CD14-positive monocyte (primary cell): ENCODE data around the gene WDR43. TPM values are rescaled to one million over a fixed set of nuclear protein-coding genes. Genes with fewer than 3 reads are reported as not detected.
A peak's percentile ranks its signal among the peaks of the same experiment; 100 is the strongest.

Source experiments
- DNase-seq, 3 donors: peaks; one replicate each; pipeline ENCODE4 v3.0.0-alpha.2; 2011 to 2022
- H2AFZ ChIP-seq: 2 replicates; pipeline ENCODE4 v1.6.0; 2012; ENCODE audit warnings: mild to moderate bottlenecking, low read depth, low read length, inconsistent platforms; ENCODE audit not compliant: insufficient read depth, poor library complexity, severe bottlenecking
- H3K27ac ChIP-seq, 2 donors: 1 replicate in 1 of 2; 2 replicates in 1 of 2; pipeline ENCODE4 v1.5.1; 2012 to 2013; ENCODE audit warnings: low read length in 2 of 2, control low read depth in 1 of 2, inconsistent platforms in 1 of 2, low read depth in 1 of 2, mild to moderate bottlenecking in 1 of 2
- H3K27me3 ChIP-seq, 2 donors: one replicate each; pipeline versions ENCODE4 v1.6.0 to v1.6.1; 2011 to 2013; ENCODE audit warnings: low read length in 2 of 2; ENCODE audit not compliant: control insufficient read depth in 2 of 2, insufficient read depth in 2 of 2
- H3K36me3 ChIP-seq, 2 donors: replicated peaks in 1 of 2; 1 replicate in 1 of 2; 2 replicates in 1 of 2; pipeline versions ENCODE4 v1.5.1 to v1.6.1; 2012 to 2013; ENCODE audit warnings: low read length in 2 of 2, control low read depth in 1 of 2, inconsistent platforms in 1 of 2, mild to moderate bottlenecking in 1 of 2; ENCODE audit not compliant: insufficient read depth in 2 of 2, control insufficient read depth in 1 of 2
- H3K4me1 ChIP-seq, 2 donors: 1 replicate in 1 of 2; 2 replicates in 1 of 2; pipeline versions ENCODE4 v1.5.1 to v1.6.1; 2012 to 2013; ENCODE audit warnings: low read length in 2 of 2, control low read depth in 1 of 2, inconsistent platforms in 1 of 2, mild to moderate bottlenecking in 1 of 2, moderate library complexity in 1 of 2; ENCODE audit not compliant: insufficient read depth in 2 of 2, control insufficient read depth in 1 of 2
- H3K4me2 ChIP-seq: replicated peaks from 2 replicates; pipeline ENCODE3; 2012; ENCODE audit warnings: low read length, moderate library complexity, mild to moderate bottlenecking; ENCODE audit not compliant: poor library complexity, severe bottlenecking; ENCODE audit errors: extremely low read depth
- H3K4me3 ChIP-seq, 3 experiments: fragments of 200-600 bp in 1 of 3; sonication (generic) in 1 of 3; replicated peaks in 1 of 3; 1 replicate in 2 of 3; 2 replicates in 1 of 3; pipeline ENCODE4 v1.5.1; 2011 to 2013; ENCODE audit warnings: low read length in 3 of 3, mild to moderate bottlenecking in 3 of 3, control low read depth in 2 of 3, low read depth in 2 of 3, inconsistent platforms in 1 of 3, moderate library complexity in 1 of 3
- H3K79me2 ChIP-seq: 2 replicates; pipeline ENCODE4 v1.6.0; 2012; ENCODE audit warnings: mild to moderate bottlenecking, control low read depth, inconsistent platforms, low read length, moderate library complexity; ENCODE audit not compliant: insufficient read depth
- H3K9ac ChIP-seq: 2 replicates; pipeline ENCODE4 v1.6.0; 2017; ENCODE audit warnings: low read length, mild to moderate bottlenecking; ENCODE audit not compliant: insufficient read depth, poor library complexity, severe bottlenecking
- H3K9me3 ChIP-seq, 2 donors: replicated peaks in 1 of 2; 1 replicate in 1 of 2; 2 replicates in 1 of 2; pipeline versions ENCODE4 v1.5.1 to v1.6.1; 2012 to 2013; ENCODE audit warnings: low read length in 2 of 2, control low read depth in 1 of 2; ENCODE audit not compliant: control insufficient read depth in 1 of 2, insufficient read depth in 1 of 2
- H4K20me1 ChIP-seq: 2 replicates; pipeline ENCODE4 v1.6.0; 2012; ENCODE audit warnings: mild to moderate bottlenecking, low read length, control low read depth, moderate library complexity; ENCODE audit not compliant: insufficient read depth
- H3K27ac Mint-ChIP-seq, 7 donors: one replicate each; pipeline ENCODE4 v1.8.0; 2020; ENCODE audit warnings: mild to moderate bottlenecking in 7 of 7, mixed read lengths in 7 of 7, moderate library complexity in 6 of 7, inconsistent platforms in 2 of 7
- H3K27me3 Mint-ChIP-seq, 3 donors: one replicate each; pipeline ENCODE4 v1.8.0; 2021 to 2022; ENCODE audit warnings: low read depth in 3 of 3, mild to moderate bottlenecking in 3 of 3, mixed read lengths in 3 of 3, moderate library complexity in 3 of 3, inconsistent platforms in 1 of 3
- H3K36me3 Mint-ChIP-seq, 2 donors: one replicate each; pipeline ENCODE4 v1.8.0; 2020; ENCODE audit warnings: mixed read lengths in 2 of 2, inconsistent platforms in 1 of 2, mild to moderate bottlenecking in 1 of 2
- H3K4me1 Mint-ChIP-seq: one replicate; pipeline ENCODE4 v1.8.0; 2020; ENCODE audit warnings: mild to moderate bottlenecking, mixed read lengths
- H3K4me3 Mint-ChIP-seq, 2 donors: one replicate each; pipeline ENCODE4 v1.8.0; 2020; ENCODE audit warnings: mild to moderate bottlenecking in 2 of 2, mixed read lengths in 2 of 2, moderate library complexity in 1 of 2
- H3K9me3 Mint-ChIP-seq, 7 donors: one replicate each; pipeline ENCODE4 v1.8.0; 2020 to 2022; ENCODE audit warnings: mixed read lengths in 7 of 7, mild to moderate bottlenecking in 6 of 7, moderate library complexity in 6 of 7, inconsistent platforms in 2 of 7
- CTCF ChIP-seq: fragments of 200-600 bp; IDR thresholded peaks from one replicate; pipeline ENCODE4 v1.8.0; 2022; ENCODE audit warnings: antibody characterized with exemption, mild to moderate bottlenecking
- WGBS: methylation state at CpG from one replicate; pipeline ENCODE4 v1.1.5; 2013; ENCODE audit warnings: missing lambda C conversion rate; ENCODE audit not compliant: insufficient coverage; 5-methylcytosine and 5-hydroxymethylcytosine counted together
- intact Hi-C, 2 donors: fragments of 100-400 bp; cut with micrococcal nuclease; formaldehyde crosslinking; loops; one replicate each; pipeline versions ENCODE4 v1.15.0 to v1.15.1; 2023
- polyA plus RNA-seq, 3 donors: library from polyadenylated mRNA; depleted of rRNA in 1 of 3; unstranded in 2 of 3; stranded (reverse) in 1 of 3; fragments of 300-500 nt in 2 of 3; fragments of >200 nt in 1 of 3; fragmentation: Illumina TruSeq in 2 of 3; gene quantifications; 1 replicate in 2 of 3; 2 replicates in 1 of 3; pipeline ENCODE4 v1.2.3, GENCODE V29; 2012 to 2021

Gene WDR43
- polyA plus RNA-seq, 3 donors: 12.2 to 19.2 (median 16.1) TPM

GRCh38 chr2:28934769-28935168 is 40.3 kb downstream of the WDR43 start:
- Histone ChIP-seq H3K4me1 (no peaks in the 10 kb centered on the region), H2AFZ (no peak overlapping the region), H4K20me1 (no peaks in the 10 kb centered on the region), H3K9me3 (no peaks in the 10 kb centered on the region), H3K9ac (no peak overlapping the region), H3K27me3 (no peaks in the 10 kb centered on the region), H3K27ac (peak overlapping the region in 1 of 2 donors; percentile 6), H3K4me3 (no peak overlapping the region), H3K36me3 (peaks cover 98 to 100% of the 10 kb centered on the region in 2 donors), H3K79me2 (no peaks in the 10 kb centered on the region), H3K4me2 (no peak overlapping the region)
- Mint-ChIP-seq H3K9me3 (no peaks in the 10 kb centered on the region), H3K4me1 (no peaks in the 10 kb centered on the region), H3K27me3 (no peaks in the 10 kb centered on the region), H3K4me3 (no peak overlapping the region), H3K36me3 (peaks cover 78 to 80% of the 10 kb centered on the region in 2 donors), H3K27ac (no peak overlapping the region)
- intact Hi-C loops: no loop called here
- no peak for TF ChIP-seq CTCF
- no peak for DNase-seq
- no CpG with 5 or more reads among the region's 2 CpGs for WGBS

DNA sequence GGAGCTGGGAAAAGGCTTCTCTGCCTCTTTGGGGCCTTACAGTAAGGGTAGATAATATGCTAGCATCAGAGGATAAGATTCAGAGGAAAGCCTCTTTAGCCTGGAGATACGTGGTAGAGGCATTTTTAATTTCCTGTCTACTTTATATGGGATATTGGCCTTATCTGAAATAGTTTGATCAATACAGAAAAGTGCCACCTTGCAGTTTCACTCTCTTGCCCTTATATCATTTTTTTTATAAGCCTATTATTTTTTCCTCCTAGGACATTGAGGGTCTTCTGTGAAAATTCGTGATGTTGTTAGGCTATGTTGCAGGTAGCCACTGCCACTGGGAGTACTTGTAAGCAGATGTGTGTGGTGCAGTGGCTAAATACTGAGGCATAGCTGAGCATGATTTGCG is 46.5 kb downstream of the WDR43 start:
- H3K36me3 Mint-ChIP-seq: peaks cover 79 to 82% of the 10 kb centered on the region in 2 donors
- 100% methylated on average over 1 of the region's 3 CpGs for WGBS
- H3K36me3 ChIP-seq: peaks cover 87 to 97% of the 10 kb centered on the region in 2 donors
- H3K27me3 ChIP-seq: no peaks in the 10 kb centered on the region
- H3K4me3 ChIP-seq: no peak overlapping the region
- TF ChIP-seq CTCF: no peak
- no peaks in the 10 kb centered on the region for H3K4me1 ChIP-seq
- no peak for DNase-seq
- no peaks in the 10 kb centered on the region for H3K27me3 Mint-ChIP-seq
- H3K4me3 Mint-ChIP-seq: no peak overlapping the region
- H3K4me2 ChIP-seq: no peak overlapping the region
- no peaks in the 10 kb centered on the region for H4K20me1 ChIP-seq
- H3K9me3 ChIP-seq: no peaks in the 10 kb centered on the region
- H3K79me2 ChIP-seq: no peaks in the 10 kb centered on the region
- no peaks in the 10 kb centered on the region for H3K4me1 Mint-ChIP-seq
- H3K9me3 Mint-ChIP-seq: no peaks in the 10 kb centered on the region
- no peak overlapping the region for H3K9ac ChIP-seq
- intact Hi-C loops: no loop called here
- H2AFZ ChIP-seq: no peak overlapping the region
- peak overlapping the region in 2 of 7 donors; percentile 59 to 81 for H3K27ac Mint-ChIP-seq
- H3K27ac ChIP-seq: peak overlapping the region in 1 of 2 donors; percentile 59
